PC-9 (cell line): ENCODE data around the gene KCTD2. TPM values are rescaled to one million over a fixed set of nuclear protein-coding genes. Genes with fewer than 3 reads are reported as not detected.

Experiments used
- BruUV-seq: library from RNA; stranded (reverse); fragments of 400-500 nt; replicated peaks from 2 replicates; lab custom pipeline; 2021; lab: Mats Ljungman, UMichigan
- CTCF ChIA-PET: fragments of 300-600 bp; sonication (Branson Sonifier 250); formaldehyde crosslinking; loops from one replicate; lab custom pipeline; 2022; ENCODE audit warnings: antibody characterized with exemption; lab: Charles Lee
- POLR2A ChIA-PET: fragments of 300-600 bp; sonication (Branson Sonifier 250); formaldehyde crosslinking; loops from one replicate; lab custom pipeline; 2022; ENCODE audit warnings: antibody characterized with exemption; ENCODE audit not compliant: unreplicated experiment; lab: Charles Lee
- DNase-seq, 2 experiments: peaks; one replicate each; pipeline versions ENCODE4 v3.0.0 to v3.0.0-alpha.2; 2015 to 2022; ENCODE audit warnings: mixed read lengths in 1 of 2
- H2AFZ ChIP-seq: fragments of 200-600 bp; sonication (generic); 2 replicates; pipeline ENCODE4 v1.8.1; 2017; ENCODE audit warnings: antibody characterized with exemption
- H3F3A ChIP-seq: fragments of 200-600 bp; sonication (generic); 2 replicates; pipeline ENCODE4 v1.8.1; 2017; ENCODE audit warnings: antibody characterized with exemption, mild to moderate bottlenecking, low read depth; ENCODE audit not compliant: insufficient read depth
- H3K27ac ChIP-seq: fragments of 200-600 bp; sonication (generic); 2 replicates; pipeline ENCODE4 v1.6.1; 2016; ENCODE audit warnings: mixed run types
- H3K27me3 ChIP-seq: fragments of 200-600 bp; sonication (generic); 2 replicates; pipeline ENCODE4 v1.6.1; 2016; ENCODE audit warnings: low read depth, mixed run types; ENCODE audit not compliant: insufficient read depth
- H3K36me3 ChIP-seq: fragments of 200-600 bp; sonication (generic); 2 replicates; pipeline ENCODE4 v1.6.1; 2016; ENCODE audit warnings: low read depth, mixed run types
- H3K4me1 ChIP-seq: fragments of 200-600 bp; sonication (generic); replicated peaks from 2 replicates; pipeline ENCODE4 v1.6.1; 2016; ENCODE audit warnings: mixed run types; ENCODE audit not compliant: insufficient read depth
- H3K4me2 ChIP-seq: fragments of 200-600 bp; sonication (generic); 2 replicates; pipeline ENCODE4 v1.6.1; 2017; ENCODE audit warnings: mixed run types
- H3K4me3 ChIP-seq: fragments of 200-600 bp; sonication (generic); 2 replicates; pipeline ENCODE4 v1.6.1; 2016; ENCODE audit warnings: mixed run types
- H3K79me2 ChIP-seq: fragments of 200-600 bp; sonication (generic); 2 replicates; pipeline ENCODE4 v1.6.1; 2017; ENCODE audit warnings: low read depth, mixed run types
- H3K9me2 ChIP-seq: fragments of 200-600 bp; sonication (generic); 2 replicates; pipeline ENCODE4 v1.8.1; 2017; ENCODE audit warnings: mild to moderate bottlenecking; ENCODE audit not compliant: insufficient read depth
- H3K9me3 ChIP-seq: fragments of 200-600 bp; sonication (generic); 2 replicates; pipeline ENCODE4 v1.8.1; 2016; ENCODE audit warnings: low read depth; ENCODE audit not compliant: insufficient read depth
- H4K20me1 ChIP-seq: fragments of 200-600 bp; sonication (generic); 2 replicates; pipeline ENCODE4 v1.8.1; 2017; ENCODE audit not compliant: insufficient read depth
- CTCF ChIP-seq: fragments of 200-600 bp; sonication (generic); conservative IDR thresholded peaks from 2 replicates; pipeline ENCODE4 v1.6.1; 2017; ENCODE audit warnings: mixed run types, antibody characterized with exemption, mild to moderate bottlenecking, moderate library complexity
- EZH2 ChIP-seq: fragments of 200-600 bp; sonication (generic); IDR thresholded peaks from 2 replicates; pipeline ENCODE4 v1.8.0; 2017; ENCODE audit warnings: antibody characterized with exemption, low read depth
- intact Hi-C: fragments of 100-400 bp; cut with micrococcal nuclease; formaldehyde crosslinking; loops from one replicate; pipeline ENCODE4 v1.10.0; 2022; ENCODE audit not compliant: unreplicated experiment
- total RNA-seq: library from RNA; stranded (reverse); gene quantifications from 2 replicates; pipeline ENCODE4 v1.2.3, GENCODE V29; 2021

Gene KCTD2
- total RNA-seq, 1 experiment from 2014 or later = 18.6 TPM

- no peaks in the 10 kb centered on the region for H3K9me2 ChIP-seq
- no peak overlapping the region for H3K4me2 ChIP-seq
- H3K9me3 ChIP-seq = no peaks in the 10 kb centered on the region
- BruUV-seq = no TSS peak
- peaks cover 17% of the 10 kb centered on the region for H3K4me1 ChIP-seq
- H3K27ac ChIP-seq = no peak overlapping the region
- TF ChIP-seq EZH2 = no peak
- no peak for TF ChIP-seq CTCF
- intact Hi-C loops = no loop called here
- no peak overlapping the region for H3K4me3 ChIP-seq
- 0 out of 2 replicates have a peak, but pooled peaks cover 3% of the 10 kb centered on the region for H4K20me1 ChIP-seq
- no peak overlapping the region for H2AFZ ChIP-seq
- peaks cover 26% of the 10 kb centered on the region for H3K79me2 ChIP-seq
- no peaks in the 10 kb centered on the region for H3K27me3 ChIP-seq
- peaks cover 20% of the 10 kb centered on the region for H3K36me3 ChIP-seq
- ChIA-PET CTCF (interaction anchor here (0.7 kb wide), 1 partner anchor 77 kb away, joined by 3 read pairs; no protein-coding TSS in a partner anchor), POLR2A (no interaction called here)
- no peak for DNase-seq
- H3F3A ChIP-seq = peaks cover 10% of the 10 kb centered on the region; the same call in 1 of the 2 replicates
Observed at GRCh38 chr17:75051941-75052340, 4.9 kb downstream of the KCTD2 start.

GRCh38 chr17:75059369-75060345, 12.6 kb downstream of the KCTD2 start:
- no TSS peak for BruUV-seq
- TF ChIP-seq CTCF (peak; percentile 55; the same call in 1 of the 2 replicates), EZH2 (no peak)
- POLR2A ChIA-PET = interaction anchor here (0.6 to 0.8 kb wide), 5 partner anchors 45 to 208 kb away, joined by 3 to 15 read pairs (median 8); partner anchors contain the start of gene GGA3
- no peak overlapping the region for H2AFZ ChIP-seq
- no peaks in the 10 kb centered on the region for H3K79me2 ChIP-seq
- no peaks in the 10 kb centered on the region for H4K20me1 ChIP-seq
- H3K27me3 ChIP-seq = no peaks in the 10 kb centered on the region
- intact Hi-C loops = loop anchor here (2.0 kb wide), 1 partner anchor 49 kb away; the partner anchor contains the start of gene ARMC7
- H3F3A ChIP-seq = no peaks in the 10 kb centered on the region
- DNase-seq = peak in 1 of 2 experiments; percentile 46
- no peak overlapping the region for H3K4me3 ChIP-seq
- no peak overlapping the region for H3K4me2 ChIP-seq
- H3K36me3 ChIP-seq = peaks cover 25% of the 10 kb centered on the region
- H3K9me3 ChIP-seq = no peaks in the 10 kb centered on the region
- no peak overlapping the region for H3K27ac ChIP-seq
- CTCF ChIA-PET = interaction anchor here (0.6 to 1.5 kb wide), 9 partner anchors 19 to 142 kb away, joined by 3 to 8 read pairs (median 6); partner anchors contain the start of gene SLC16A5
- H3K4me1 ChIP-seq = no peaks in the 10 kb centered on the region
- no peaks in the 10 kb centered on the region for H3K9me2 ChIP-seq

GRCh38 chr17:75060434-75061054, 13.5 kb downstream of the KCTD2 start:
- no peaks in the 10 kb centered on the region for H3K4me1 ChIP-seq
- no peaks in the 10 kb centered on the region for H3K27me3 ChIP-seq
- no peaks in the 10 kb centered on the region for H3F3A ChIP-seq
- intact Hi-C loops = loop anchor here (2.0 kb wide), 1 partner anchor 48 kb away; the partner anchor contains the start of gene ARMC7
- H3K4me3 ChIP-seq = no peak overlapping the region
- no peaks in the 10 kb centered on the region for H3K79me2 ChIP-seq
- peaks cover 18% of the 10 kb centered on the region for H3K36me3 ChIP-seq
- no peak for TF ChIP-seq EZH2
- no peak for TF ChIP-seq CTCF
- no peaks in the 10 kb centered on the region for H3K9me2 ChIP-seq
- no TSS peak for BruUV-seq
- no peak overlapping the region for H3K27ac ChIP-seq
- H3K4me2 ChIP-seq = no peak overlapping the region
- ChIA-PET CTCF (interaction anchor here (0.6 to 1.5 kb wide), 7 partner anchors 18 to 141 kb away, joined by 3 to 8 read pairs (median 6); partner anchors contain the start of gene SLC16A5), POLR2A (interaction anchor here (0.6 to 0.8 kb wide), 5 partner anchors 44 to 207 kb away, joined by 3 to 9 read pairs (median 6); no protein-coding TSS in a partner anchor)
- H3K9me3 ChIP-seq = no peaks in the 10 kb centered on the region
- H2AFZ ChIP-seq = no peak overlapping the region
- H4K20me1 ChIP-seq = no peaks in the 10 kb centered on the region
- DNase-seq = no peak
